AG09309 (cell line): ENCODE results near the gene PCDH19.

Experiments
- DNase-seq: peaks from one replicate; pipeline ENCODE4 v3.0.0-alpha.2; 2010; ENCODE audit warnings: low read depth
- H3K4me3 ChIP-seq: 2 replicates; pipeline ENCODE4 v1.5.1; 2011; ENCODE audit warnings: mild to moderate bottlenecking, low read depth, low read length, moderate library complexity; ENCODE audit not compliant: control insufficient read depth
- CTCF ChIP-seq: IDR thresholded peaks from 2 replicates; pipeline ENCODE4 v1.5.1; 2011; ENCODE audit warnings: mild to moderate bottlenecking, low read depth, low read length, inconsistent platforms; ENCODE audit not compliant: insufficient read depth, control insufficient read depth; ENCODE audit errors: missing control alignments

The PCDH19 gene

DNA sequence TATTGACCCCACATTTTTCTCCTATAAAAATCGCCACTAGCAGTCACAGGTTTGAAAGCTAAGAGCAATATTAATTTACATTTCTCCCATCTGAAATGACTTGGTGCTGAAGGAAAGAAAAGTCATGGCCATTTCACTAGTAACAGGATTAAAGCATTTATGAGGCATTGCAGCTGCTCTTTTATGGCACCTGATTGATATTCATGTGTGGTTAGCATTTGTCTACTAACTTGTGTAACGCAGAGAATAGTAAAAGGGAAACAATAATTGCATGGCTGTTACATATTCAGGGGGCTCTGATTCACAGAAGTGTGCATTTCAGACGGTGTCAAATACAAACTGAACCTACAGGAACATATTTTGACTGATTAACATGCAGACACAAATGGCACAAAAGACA, 5.2 kb downstream of the PCDH19 start:
- no peak for TF ChIP-seq CTCF
- DNase-seq, result no peak
- no peak overlapping the region for H3K4me3 ChIP-seq

DNA sequence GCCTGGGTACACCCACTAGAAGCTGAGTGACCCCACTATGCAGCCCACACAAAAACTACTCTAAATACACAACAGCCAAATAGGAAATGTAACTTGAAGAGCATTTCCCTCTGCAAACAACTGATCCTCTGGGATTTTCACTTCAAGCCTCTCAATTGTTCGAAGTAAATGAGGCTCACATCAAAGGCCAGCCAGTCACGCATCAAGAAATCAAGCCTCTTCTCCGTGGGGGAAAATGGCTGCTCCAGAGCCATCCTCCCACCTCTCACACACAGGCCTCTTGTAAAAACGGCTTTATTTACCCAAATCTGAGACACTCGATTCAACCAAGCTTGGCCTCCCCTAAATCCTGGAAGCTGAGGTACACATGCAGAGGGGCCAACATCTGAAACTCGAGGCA, 14.3 kb downstream of the PCDH19 start:
- no peak overlapping the region for H3K4me3 ChIP-seq
- no peak for TF ChIP-seq CTCF
- DNase-seq, result no peak

- DNase-seq, result no peak
Measured at GRCh38 chrX:100381619-100382018, 28.5 kb downstream of the PCDH19 start.

DNA sequence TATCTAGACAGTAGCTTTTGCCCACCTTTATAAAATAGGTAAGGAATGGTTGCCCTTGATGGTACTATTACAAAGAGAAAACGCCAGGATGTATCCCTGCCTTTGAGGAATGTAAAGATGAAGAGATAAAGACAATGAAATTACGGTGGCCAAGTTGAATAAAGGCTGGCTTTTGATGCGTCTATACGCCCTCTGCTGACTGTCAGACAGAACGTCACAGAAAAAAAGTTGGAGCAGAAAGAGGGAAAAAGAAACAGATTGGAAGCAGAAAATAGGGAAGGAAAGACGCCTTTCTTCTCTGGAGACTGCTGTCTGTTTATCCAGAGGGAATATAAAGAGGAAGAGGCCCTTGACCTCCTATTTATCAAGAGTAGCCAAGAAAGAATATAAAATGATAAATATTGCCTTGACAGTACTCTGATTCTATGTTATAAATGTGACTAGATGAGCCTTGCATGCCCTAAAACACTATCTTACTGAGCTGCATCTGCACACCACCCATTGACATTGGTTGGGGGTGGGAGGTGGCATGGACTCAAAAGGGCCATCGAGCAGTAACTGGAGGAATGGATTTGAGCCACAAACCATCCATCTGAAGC, 30.6 kb downstream of the PCDH19 start:
- DNase-seq, result peak; percentile 4
- H3K4me3 ChIP-seq, result no peak overlapping the region
- TF ChIP-seq CTCF, result peak; percentile 68

More at GRCh38 chrX:100381619-100382018, 28.5 kb downstream of the PCDH19 start:
- no peak overlapping the region for H3K4me3 ChIP-seq
- TF ChIP-seq CTCF, result no peak

GRCh38 chrX:100377826-100378225, 32.2 kb downstream of the PCDH19 start:
- DNase-seq, result no peak
- no peak for TF ChIP-seq CTCF
- no peak overlapping the region for H3K4me3 ChIP-seq

DNA sequence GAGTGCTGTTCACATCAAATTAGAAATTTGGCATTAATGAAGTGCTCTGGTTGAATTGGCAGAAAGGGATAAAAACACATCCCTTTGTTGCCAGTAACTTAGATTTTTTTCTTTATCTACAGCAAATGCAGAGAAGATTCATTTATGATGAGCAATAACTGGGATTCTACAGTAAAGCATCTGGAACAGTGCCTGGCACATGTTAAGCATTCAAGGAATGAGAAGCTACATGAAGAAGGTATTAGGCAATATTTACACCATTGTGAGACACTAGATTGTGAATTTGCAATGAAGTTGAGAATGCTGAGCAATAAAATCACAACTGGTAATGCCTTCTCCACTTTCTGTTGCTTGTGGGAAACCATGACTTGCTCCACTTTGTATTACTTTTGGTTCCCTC, 33.5 kb downstream of the PCDH19 start:
- DNase-seq, result peak; percentile 2
- no peak overlapping the region for H3K4me3 ChIP-seq
- TF ChIP-seq CTCF, result no peak

- no peak for TF ChIP-seq CTCF
- no peak overlapping the region for H3K4me3 ChIP-seq
- DNase-seq, result no peak
Measured at GRCh38 chrX:100373673-100374072, 36.4 kb downstream of the PCDH19 start.
